Measurements from ENCODE around the gene AMN1. TPM values are rescaled to one million over a fixed set of nuclear protein-coding genes. Genes with fewer than 3 reads are reported as not detected.

AMN1 gene
- total RNA-seq, 1 experiment from 2014 or later = 3.9 TPM

DNA sequence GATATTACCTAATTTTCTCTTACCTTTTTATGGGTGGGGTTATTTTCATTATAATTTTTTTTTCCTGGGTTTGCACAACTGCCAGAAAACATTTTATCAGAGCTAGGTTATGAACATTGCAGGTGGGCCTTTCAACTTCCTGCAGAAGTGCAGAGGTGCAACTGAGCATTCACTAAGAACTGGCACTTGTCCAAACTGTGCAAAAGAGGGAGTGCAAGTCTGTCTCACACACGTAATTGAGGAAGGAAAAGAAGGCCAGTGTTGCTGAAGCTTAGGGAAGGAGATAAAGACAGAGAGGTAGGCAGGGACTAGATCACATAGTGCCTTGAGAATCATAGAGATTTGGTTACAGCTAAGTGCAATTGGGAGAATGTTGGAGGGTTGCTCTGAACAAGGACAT, 14.1 kb upstream of the AMN1 start:
- H3K9me3 ChIP-seq (ENCODE audit: low read length) = no peaks in the 10 kb centered on the region
- no peak overlapping the region for H3K9ac ChIP-seq (ENCODE audit: low read length)
- H4K20me1 ChIP-seq (ENCODE audit: low read length) = no peaks in the 10 kb centered on the region
- H3K4me2 ChIP-seq (ENCODE audit: low read length) = no peak overlapping the region
- ATAC-seq = no peak
- BruUV-seq (replicated peaks) = no TSS peak
- CTCF ChIA-PET = no interaction called here
- peaks cover 28% of the 10 kb centered on the region for H3K4me1 ChIP-seq (ENCODE audit: insufficient read depth, low read length)
- DNase-seq = no peak
- H3K4me3 ChIP-seq (ENCODE audit: low read length) = no peak overlapping the region
- POLR2A ChIA-PET (ENCODE audit: unreplicated experiment) = no interaction called here
- H3K27ac ChIP-seq (ENCODE audit: low read length) = no peak overlapping the region
- no peak for TF ChIP-seq EZH2phosphoT487 (IDR thresholded peaks at IDR 0.05; ENCODE audit: borderline replicate concordance, low read length)
- intact Hi-C loops (cut with micrococcal nuclease) = no loop called here
- no peak overlapping the region for H2AFZ ChIP-seq (ENCODE audit: low read length)
- H3F3A ChIP-seq (ENCODE audit: low read length, unreplicated experiment) = no peaks in the 10 kb centered on the region
- no peaks in the 10 kb centered on the region for H3K27me3 ChIP-seq (ENCODE audit: low read length)
- H3K79me2 ChIP-seq (ENCODE audit: low read length) = no peaks in the 10 kb centered on the region
- H3K9me2 ChIP-seq (replicated peaks; ENCODE audit: low read length) = no peaks in the 10 kb centered on the region
- H3K36me3 ChIP-seq (ENCODE audit: low read depth, low read length) = no peaks in the 10 kb centered on the region

DNA sequence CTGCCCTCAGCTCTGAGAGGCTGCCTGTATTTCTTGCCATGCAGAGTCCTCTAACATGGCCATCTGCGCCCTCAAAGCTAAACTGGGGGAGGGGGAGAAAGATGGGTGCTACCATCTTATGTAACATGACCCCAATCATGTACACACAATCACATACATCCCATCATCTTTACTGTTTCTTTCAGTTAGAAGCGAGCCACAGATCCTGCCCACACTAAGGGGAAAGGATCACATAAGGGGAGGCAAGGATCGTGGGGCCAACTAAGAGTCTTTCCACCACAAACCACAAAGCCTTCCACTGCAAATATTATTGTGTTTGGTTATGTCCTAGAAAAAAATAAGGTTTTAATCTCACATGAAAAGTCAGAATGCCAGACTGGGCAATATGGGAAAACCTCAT, 11.8 kb upstream of the AMN1 start:
- ATAC-seq (no peak), DNase-seq (no peak)
- intact Hi-C loops (cut with micrococcal nuclease) = no loop called here
- Histone ChIP-seq H3K36me3 (ENCODE audit: low read depth, low read length) (no peaks in the 10 kb centered on the region), H3K4me3 (ENCODE audit: low read length) (no peak overlapping the region), H3K9me3 (ENCODE audit: low read length) (no peaks in the 10 kb centered on the region), H3K27ac (ENCODE audit: low read length) (no peak overlapping the region), H3K79me2 (ENCODE audit: low read length) (no peaks in the 10 kb centered on the region), H3K9me2 (replicated peaks; ENCODE audit: low read length) (no peaks in the 10 kb centered on the region), H3F3A (ENCODE audit: low read length, unreplicated experiment) (no peaks in the 10 kb centered on the region), H3K9ac (ENCODE audit: low read length) (no peak overlapping the region), H4K20me1 (ENCODE audit: low read length) (no peaks in the 10 kb centered on the region), H3K4me1 (ENCODE audit: insufficient read depth, low read length) (peaks cover 14% of the 10 kb centered on the region), H3K27me3 (ENCODE audit: low read length) (no peaks in the 10 kb centered on the region), H2AFZ (ENCODE audit: low read length) (no peak overlapping the region), H3K4me2 (ENCODE audit: low read length) (no peak overlapping the region)
- POLR2A ChIA-PET (ENCODE audit: unreplicated experiment) = no interaction called here
- no TSS peak for BruUV-seq (replicated peaks)
- TF ChIP-seq EZH2 (IDR thresholded peaks at IDR 0.05; ENCODE audit: low read length, unreplicated experiment) = no peak
- TF ChIP-seq, protein P1, sequence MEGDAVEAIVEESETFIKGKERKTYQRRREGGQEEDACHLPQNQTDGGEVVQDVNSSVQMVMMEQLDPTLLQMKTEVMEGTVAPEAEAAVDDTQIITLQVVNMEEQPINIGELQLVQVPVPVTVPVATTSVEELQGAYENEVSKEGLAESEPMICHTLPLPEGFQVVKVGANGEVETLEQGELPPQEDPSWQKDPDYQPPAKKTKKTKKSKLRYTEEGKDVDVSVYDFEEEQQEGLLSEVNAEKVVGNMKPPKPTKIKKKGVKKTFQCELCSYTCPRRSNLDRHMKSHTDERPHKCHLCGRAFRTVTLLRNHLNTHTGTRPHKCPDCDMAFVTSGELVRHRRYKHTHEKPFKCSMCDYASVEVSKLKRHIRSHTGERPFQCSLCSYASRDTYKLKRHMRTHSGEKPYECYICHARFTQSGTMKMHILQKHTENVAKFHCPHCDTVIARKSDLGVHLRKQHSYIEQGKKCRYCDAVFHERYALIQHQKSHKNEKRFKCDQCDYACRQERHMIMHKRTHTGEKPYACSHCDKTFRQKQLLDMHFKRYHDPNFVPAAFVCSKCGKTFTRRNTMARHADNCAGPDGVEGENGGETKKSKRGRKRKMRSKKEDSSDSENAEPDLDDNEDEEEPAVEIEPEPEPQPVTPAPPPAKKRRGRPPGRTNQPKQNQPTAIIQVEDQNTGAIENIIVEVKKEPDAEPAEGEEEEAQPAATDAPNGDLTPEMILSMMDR (conservative IDR thresholded peaks at IDR 0.05; ENCODE audit: low read depth, low read length) = no peak
- no peak for TF ChIP-seq EZH2phosphoT487 (IDR thresholded peaks at IDR 0.05; ENCODE audit: borderline replicate concordance, low read length)
- CTCF ChIA-PET = no interaction called here

DNA sequence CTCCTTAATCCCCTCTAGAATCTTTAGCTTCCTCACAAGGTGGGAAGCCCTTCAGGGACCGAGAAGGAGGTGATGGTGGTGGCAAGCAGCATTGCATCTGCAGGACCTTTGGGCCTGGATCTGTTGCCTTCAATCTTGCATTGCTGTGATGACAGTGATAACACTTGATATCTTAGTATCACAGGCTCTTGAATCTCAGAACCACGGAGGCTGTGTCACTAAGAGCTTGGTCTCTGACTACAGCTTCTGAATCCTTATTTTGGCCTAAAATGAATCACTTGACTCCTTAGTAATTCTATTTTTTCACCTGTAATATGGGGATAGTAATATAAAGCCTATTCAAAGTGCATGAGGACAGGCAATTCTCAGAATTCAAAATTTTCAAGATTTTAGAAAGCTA, 8.9 kb upstream of the AMN1 start:
- intact Hi-C loops (cut with micrococcal nuclease) = no loop called here
- no peaks in the 10 kb centered on the region for H4K20me1 ChIP-seq (ENCODE audit: low read length)
- H3K9me3 ChIP-seq (ENCODE audit: low read length) = no peaks in the 10 kb centered on the region
- no peak overlapping the region for H3K4me2 ChIP-seq (ENCODE audit: low read length)
- BruUV-seq (replicated peaks) = no TSS peak
- no peaks in the 10 kb centered on the region for H3K27me3 ChIP-seq (ENCODE audit: low read length)
- ATAC-seq (no peak), DNase-seq (no peak)
- H3K27ac ChIP-seq (ENCODE audit: low read length) = no peak overlapping the region
- H3K36me3 ChIP-seq (ENCODE audit: low read depth, low read length) = no peaks in the 10 kb centered on the region
- H2AFZ ChIP-seq (ENCODE audit: low read length) = no peak overlapping the region
- POLR2A ChIA-PET (ENCODE audit: unreplicated experiment) = no interaction called here
- peaks cover 20% of the 10 kb centered on the region for H3K4me1 ChIP-seq (ENCODE audit: insufficient read depth, low read length)
- no peak overlapping the region for H3K9ac ChIP-seq (ENCODE audit: low read length)
- CTCF ChIA-PET = no interaction called here
- TF ChIP-seq EZH2 (IDR thresholded peaks at IDR 0.05; ENCODE audit: low read length, unreplicated experiment) = no peak
- TF ChIP-seq EZH2phosphoT487 (IDR thresholded peaks at IDR 0.05; ENCODE audit: borderline replicate concordance, low read length) = no peak
- TF ChIP-seq, protein P1 (conservative IDR thresholded peaks at IDR 0.05; ENCODE audit: low read depth, low read length) = no peak
- no peaks in the 10 kb centered on the region for H3F3A ChIP-seq (ENCODE audit: low read length, unreplicated experiment)
- no peaks in the 10 kb centered on the region for H3K9me2 ChIP-seq (replicated peaks; ENCODE audit: low read length)
- H3K79me2 ChIP-seq (ENCODE audit: low read length) = no peaks in the 10 kb centered on the region
- no peak overlapping the region for H3K4me3 ChIP-seq (ENCODE audit: low read length)

All from PC-3 (cell line).